PC-3 (cell line): Measurements from ENCODE around the gene PDE3B. TPM values are rescaled to one million over a fixed set of nuclear protein-coding genes. Genes with fewer than 3 reads are reported as not detected.

Source experiments
- ATAC-seq: fragments of 200-7000 bp; cut with Tn5 transposase; 2 replicates; pipeline ENCODE4 v1.9.1; 2020; ENCODE audit warnings: mild to moderate bottlenecking, moderate library complexity
- BruUV-seq: library from RNA; stranded (reverse); fragments of 400-500 nt; replicated peaks from 2 replicates; lab custom pipeline; 2021; lab: Mats Ljungman, UMichigan
- CTCF ChIA-PET: fragments of 300-600 bp; sonication (Branson Sonifier 250); formaldehyde crosslinking; loops from one replicate; lab custom pipeline; 2022; ENCODE audit warnings: antibody characterized with exemption; lab: Charles Lee
- POLR2A ChIA-PET: fragments of 300-600 bp; sonication (Branson Sonifier 250); formaldehyde crosslinking; loops from one replicate; lab custom pipeline; 2022; ENCODE audit warnings: antibody characterized with exemption; ENCODE audit not compliant: unreplicated experiment; lab: Charles Lee
- DNase-seq: peaks from one replicate; pipeline ENCODE4 v3.0.0-alpha.2; 2015
- H2AFZ ChIP-seq: fragments of 300-600 bp; sonication (generic); 2 replicates; pipeline ENCODE4 v1.6.0; 2016; ENCODE audit warnings: antibody characterized with exemption, low read length
- H3F3A ChIP-seq: fragments of 300-600 bp; sonication (generic); one replicate; pipeline ENCODE4 v1.6.0; 2017; ENCODE audit warnings: antibody characterized with exemption, low read length, control low read depth, mild to moderate bottlenecking; ENCODE audit not compliant: unreplicated experiment
- H3K27ac ChIP-seq: fragments of 300-600 bp; sonication (generic); 2 replicates; pipeline ENCODE4 v1.5.1; 2016; ENCODE audit warnings: mild to moderate bottlenecking, low read length
- H3K27me3 ChIP-seq: fragments of 300-600 bp; sonication (generic); 2 replicates; pipeline ENCODE4 v1.6.1; 2016; ENCODE audit warnings: low read length, mixed read lengths
- H3K36me3 ChIP-seq: fragments of 300-600 bp; sonication (generic); 2 replicates; pipeline ENCODE4 v1.6.1; 2016; ENCODE audit warnings: low read depth, mixed run types, low read length, mixed read lengths
- H3K4me1 ChIP-seq: fragments of 300-600 bp; sonication (generic); 2 replicates; pipeline ENCODE4 v1.5.1; 2016; ENCODE audit warnings: low read length; ENCODE audit not compliant: insufficient read depth
- H3K4me2 ChIP-seq: fragments of 300-600 bp; sonication (generic); 2 replicates; pipeline ENCODE4 v1.6.0; 2016; ENCODE audit warnings: low read length
- H3K4me3 ChIP-seq: fragments of 300-600 bp; sonication (generic); 2 replicates; pipeline ENCODE4 v1.5.1; 2016; ENCODE audit warnings: mild to moderate bottlenecking, low read length, mixed read lengths
- H3K79me2 ChIP-seq: fragments of 300-600 bp; sonication (generic); 2 replicates; pipeline ENCODE4 v1.6.1; 2017; ENCODE audit warnings: low read length, mixed read lengths
- H3K9ac ChIP-seq: fragments of 300-600 bp; sonication (generic); 2 replicates; pipeline ENCODE4 v1.6.0; 2016; ENCODE audit warnings: mild to moderate bottlenecking, low read length
- H3K9me2 ChIP-seq: fragments of 300-600 bp; sonication (generic); replicated peaks from 2 replicates; pipeline ENCODE4 v1.6.1; 2016; ENCODE audit warnings: mixed run types, low read length, mixed read lengths
- H3K9me3 ChIP-seq: fragments of 300-600 bp; sonication (generic); 2 replicates; pipeline ENCODE4 v1.6.1; 2016; ENCODE audit warnings: low read length, mixed read lengths
- H4K20me1 ChIP-seq: fragments of 300-600 bp; sonication (generic); 2 replicates; pipeline ENCODE4 v1.6.1; 2016; ENCODE audit warnings: low read length, mixed read lengths
- CTCF ChIP-seq: fragments of 300-600 bp; sonication (generic); conservative IDR thresholded peaks from 2 replicates; pipeline ENCODE4 v1.5.1; 2017; ENCODE audit warnings: antibody characterized with exemption, low read depth, mild to moderate bottlenecking, low read length
- EZH2 ChIP-seq: fragments of 300-600 bp; sonication (generic); IDR thresholded peaks from one replicate; pipeline ENCODE4 v1.6.1; 2017; ENCODE audit warnings: antibody characterized with exemption, mild to moderate bottlenecking, low read length; ENCODE audit not compliant: unreplicated experiment
- EZH2phosphoT487 ChIP-seq: fragments of 300-600 bp; sonication (generic); IDR thresholded peaks from 2 replicates; pipeline ENCODE4 v1.6.1; 2018; ENCODE audit warnings: mild to moderate bottlenecking, antibody characterized with exemption, low read length, borderline replicate concordance
- intact Hi-C: fragments of 100-400 bp; cut with micrococcal nuclease; formaldehyde crosslinking; loops from 2 replicates; pipeline ENCODE4 v1.9.0; 2023
- total RNA-seq: library from RNA; depleted of rRNA; stranded (reverse); fragments of >200 nt; gene quantifications from 2 replicates; pipeline ENCODE4 v1.2.3, GENCODE V29; 2014

PDE3B gene
- total RNA-seq, 1 experiment from 2014 or later: 0.11 TPM

DNA sequence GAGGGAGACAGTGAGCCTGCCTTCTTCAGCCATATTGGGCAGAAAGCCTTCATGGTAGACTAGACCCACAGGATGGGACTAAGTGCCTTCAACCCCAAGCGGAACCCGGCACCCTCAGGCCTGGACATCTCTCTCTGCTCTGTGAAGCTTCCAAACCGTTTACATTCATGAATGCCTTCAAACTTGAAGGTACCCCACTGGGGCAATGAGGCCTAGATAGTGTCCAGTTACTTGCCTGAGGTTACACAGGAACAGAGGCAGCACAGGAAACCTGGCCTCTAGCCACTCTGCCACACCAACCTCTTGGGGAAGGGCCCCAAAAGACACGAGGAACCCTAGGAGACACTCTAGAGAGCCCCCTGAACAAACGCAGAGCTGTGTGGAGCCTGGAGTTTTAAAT is 263.0 kb downstream of the PDE3B start:
- no peaks in the 10 kb centered on the region for H3F3A ChIP-seq
- H3K9me3 ChIP-seq: no peaks in the 10 kb centered on the region
- ChIA-PET CTCF (interaction anchor here (0.6 to 3.2 kb wide), 3 partner anchors 116 to 377 kb away, joined by 4 to 69 read pairs (median 4); no protein-coding TSS in a partner anchor), POLR2A (no interaction called here)
- no peaks in the 10 kb centered on the region for H3K79me2 ChIP-seq
- no peak overlapping the region for H3K4me2 ChIP-seq
- no peaks in the 10 kb centered on the region for H3K4me1 ChIP-seq
- peaks cover 7% of the 10 kb centered on the region; the same call in 1 of the 2 replicates for H3K27me3 ChIP-seq
- TF ChIP-seq EZH2phosphoT487: no peak
- TF ChIP-seq CTCF: no peak
- no peak overlapping the region for H2AFZ ChIP-seq
- H3K27ac ChIP-seq: no peak overlapping the region
- no peak for DNase-seq
- ATAC-seq: no peak
- H3K9me2 ChIP-seq: no peaks in the 10 kb centered on the region
- H3K4me3 ChIP-seq: no peak overlapping the region
- no peaks in the 10 kb centered on the region for H3K36me3 ChIP-seq
- no TSS peak for BruUV-seq
- no peak overlapping the region for H3K9ac ChIP-seq
- intact Hi-C loops: loop anchor here (5.0 kb wide), 1 partner anchor 369 kb away; no protein-coding TSS in a partner anchor
- no peaks in the 10 kb centered on the region for H4K20me1 ChIP-seq

DNA sequence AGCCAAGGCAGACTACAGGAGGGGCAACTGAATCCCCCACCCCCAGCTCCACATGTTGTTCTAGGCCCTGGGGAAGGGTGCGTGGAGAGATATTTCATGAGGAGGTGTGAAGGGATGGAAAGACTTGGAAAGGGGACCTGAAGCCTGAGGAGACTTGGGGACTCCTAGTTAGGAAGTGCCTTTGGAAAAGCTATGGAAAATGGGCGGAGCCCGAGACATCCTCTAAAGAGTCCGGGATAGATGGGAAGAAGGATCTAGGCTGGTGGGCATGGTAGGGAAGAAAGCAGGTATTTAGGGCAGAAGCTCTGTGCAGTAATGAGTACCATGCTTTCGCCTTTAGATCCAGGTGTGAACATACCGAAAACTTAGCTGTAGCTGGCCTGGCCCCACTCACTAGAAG is 263.4 kb downstream of the PDE3B start:
- Histone ChIP-seq H3K9ac (no peak overlapping the region), H2AFZ (no peak overlapping the region), H3F3A (no peaks in the 10 kb centered on the region), H3K4me3 (no peak overlapping the region), H3K79me2 (no peaks in the 10 kb centered on the region), H3K36me3 (no peaks in the 10 kb centered on the region), H3K4me1 (no peaks in the 10 kb centered on the region), H3K9me3 (no peaks in the 10 kb centered on the region), H3K27me3 (peaks cover 11% of the 10 kb centered on the region; the same call in 1 of the 2 replicates), H3K27ac (no peak overlapping the region), H3K9me2 (no peaks in the 10 kb centered on the region), H4K20me1 (no peaks in the 10 kb centered on the region), H3K4me2 (no peak overlapping the region)
- POLR2A ChIA-PET: no interaction called here
- DNase-seq (no peak), ATAC-seq (no peak)
- no peak for TF ChIP-seq EZH2phosphoT487
- TF ChIP-seq CTCF: no peak
- no peak for TF ChIP-seq EZH2
- intact Hi-C loops: loop anchor here (1.0 to 5.0 kb wide), 2 partner anchors 117 to 370 kb away; no protein-coding TSS in a partner anchor
- BruUV-seq: no TSS peak
- CTCF ChIA-PET: interaction anchor here (0.6 to 3.2 kb wide), 4 partner anchors 15 to 377 kb away, joined by 4 to 69 read pairs (median 11); partner anchors contain the start of gene CYP2R1
